Measurements from ENCODE around the gene BCO1.

Gene BCO1

GRCh38 chr16:81253141-81253540, 14.7 kb downstream of the BCO1 start:
- no peak for TF ChIP-seq CTCF (IDR thresholded peaks at IDR 0.05)

GRCh38 chr16:81254922-81255526, 16.5 kb downstream of the BCO1 start:
- TF ChIP-seq CTCF (IDR thresholded peaks at IDR 0.05), result no peak

- no peak for TF ChIP-seq CTCF (IDR thresholded peaks at IDR 0.05)
Measured at GRCh38 chr16:81259916-81260315, 21.4 kb downstream of the BCO1 start.

- peak; percentile 67 for TF ChIP-seq CTCF (IDR thresholded peaks at IDR 0.05)
Measured at GRCh38 chr16:81261049-81261648, 22.7 kb downstream of the BCO1 start.

- peak; percentile 16; the same call in 1 of the 2 replicates for TF ChIP-seq CTCF (IDR thresholded peaks at IDR 0.05)
Measured at GRCh38 chr16:81263470-81264220, 25.2 kb downstream of the BCO1 start.

GRCh38 chr16:81264386-81264785, 25.9 kb downstream of the BCO1 start:
- no peak for TF ChIP-seq CTCF (IDR thresholded peaks at IDR 0.05)

- TF ChIP-seq CTCF (IDR thresholded peaks at IDR 0.05), result no peak
Measured at GRCh38 chr16:81265052-81265451, 26.6 kb downstream of the BCO1 start.

Measured in LNCAP (cell line).